HT1080 (cell line): ENCODE measurements around the gene PPP4C. TPM values are rescaled to one million over a fixed set of nuclear protein-coding genes. Genes with fewer than 3 reads are reported as not detected.
"Not testable (repeated sequence)": the region's sequence is repeated elsewhere in the genome, so short reads cannot be mapped to it uniquely, and the experiment has no call there.

Source experiments
- DNase-seq: peaks from one replicate; pipeline ENCODE4 v3.0.0-alpha.2; 2015; ENCODE audit warnings: low read depth
- total RNA-seq: library from RNA; depleted of rRNA; stranded (reverse); fragments of >200 nt; shearing (Covaris generic); gene quantifications from 2 replicates; pipeline ENCODE4 v1.2.3, GENCODE V29; 2014

Gene PPP4C
- total RNA-seq, 1 experiment from 2014 or later: 241 TPM

- DNase-seq: no peak
Measured at GRCh38 chr16:30096105-30096861, 20.5 kb downstream of the PPP4C start, which contains the start of gene YPEL3. Gene YPEL3 (minus strand): TSS chr16:30096213. CDS start chr16:30095482, 731 bp downstream.

- DNase-seq: no peak
Measured at GRCh38 chr16:30096862-30097563, 21.2 kb downstream of the PPP4C start.

- no peak for DNase-seq
Measured at GRCh38 chr16:30104090-30104489, 28.3 kb downstream of the PPP4C start.

GRCh38 chr16:30104492-30104891, 28.7 kb downstream of the PPP4C start:
- DNase-seq: no peak

DNA sequence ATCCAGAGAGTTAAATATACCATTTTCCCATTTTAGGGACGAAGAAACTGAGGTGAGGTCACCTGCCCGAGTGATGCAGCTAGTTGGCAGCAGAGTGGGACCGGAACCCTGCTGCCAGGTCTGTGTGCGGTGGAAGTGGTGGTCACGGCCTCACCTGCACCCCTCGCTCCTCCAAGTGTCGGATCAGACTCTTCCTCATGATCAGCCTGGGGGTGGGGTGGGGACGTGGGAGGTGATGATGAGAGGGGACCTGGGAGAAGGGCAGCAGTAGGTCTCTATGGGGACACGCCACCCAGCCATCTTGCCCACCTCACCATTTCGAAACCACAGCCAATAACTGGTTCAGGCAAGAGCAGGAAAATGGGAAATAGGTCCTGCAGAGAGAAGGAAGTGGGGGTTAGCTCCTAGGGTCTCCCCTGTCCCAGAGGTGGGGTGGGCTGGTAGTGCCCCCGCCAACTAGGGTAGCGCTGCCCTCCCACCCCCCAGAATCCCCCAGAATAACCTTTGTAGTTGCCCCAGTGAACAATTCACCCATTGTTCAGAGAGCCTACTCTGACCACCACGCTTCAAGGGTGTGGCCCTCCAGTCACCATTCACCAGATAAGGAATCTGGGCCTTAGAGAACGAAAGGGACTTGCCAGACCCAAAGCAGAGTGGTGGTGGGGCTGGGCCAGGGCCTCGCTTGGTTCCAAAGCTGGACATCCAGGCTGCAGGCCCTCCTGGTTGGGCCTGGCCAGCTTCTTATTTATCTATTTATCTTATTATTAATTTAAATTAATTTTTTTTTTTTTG, 32.5 kb downstream of the PPP4C start:
- no peak for DNase-seq

DNA sequence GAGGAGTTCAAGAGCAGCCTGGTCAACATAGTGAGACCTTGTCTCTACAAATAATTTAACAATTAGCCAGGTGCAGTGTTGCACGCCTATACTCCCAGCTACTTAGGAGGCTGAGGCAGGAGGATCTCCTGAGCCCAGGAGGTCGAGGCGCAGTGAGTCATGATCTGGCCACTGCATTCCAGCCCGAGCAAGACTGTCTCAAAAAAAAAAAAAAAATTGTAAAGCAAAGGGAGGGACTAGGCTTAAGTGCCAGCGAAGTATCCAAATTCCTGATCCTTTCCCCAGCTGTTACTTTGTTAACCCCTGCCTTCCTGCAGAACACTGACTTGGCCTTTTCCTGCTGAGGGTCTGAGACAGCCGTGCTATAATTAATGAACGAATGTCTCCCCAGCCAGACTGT, 34.9 kb downstream of the PPP4C start:
- peak; percentile 36 for DNase-seq

GRCh38 chr16:30112197-30113030, 36.6 kb downstream of the PPP4C start:
- peak; percentile 55 for DNase-seq

GRCh38 chr16:30113031-30113710, 37.4 kb downstream of the PPP4C start, which contains the start of gene GDPD3:
Gene GDPD3 (minus strand): TSS chr16:30113537. CDS start chr16:30113478, 59 bp downstream.
- DNase-seq: peak; percentile 45

GRCh38 chr16:30113711-30114333, 38.0 kb downstream of the PPP4C start:
- peak; percentile 27 for DNase-seq

GRCh38 chr16:30114411-30114810, 38.6 kb downstream of the PPP4C start:
- DNase-seq: no peak

DNA sequence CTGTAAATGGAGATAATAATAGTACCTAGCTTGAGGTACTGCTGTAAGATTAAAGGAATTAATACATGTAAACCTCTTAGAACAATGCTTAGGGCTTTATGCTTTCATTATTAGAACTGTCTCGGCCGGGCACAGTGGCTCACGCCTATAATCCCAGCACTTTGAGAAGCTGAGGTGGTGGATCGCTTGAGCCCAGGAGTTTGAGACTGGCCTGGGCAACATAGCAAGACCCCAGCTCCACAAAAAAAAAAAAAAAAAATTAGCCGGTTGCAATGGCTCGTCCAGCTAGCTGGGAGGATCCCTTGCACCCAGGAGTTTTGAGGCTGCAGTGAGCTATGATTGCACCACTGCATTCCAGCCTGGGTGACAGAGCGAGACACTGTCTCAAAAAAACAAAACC, 39.0 kb downstream of the PPP4C start:
- DNase-seq: not testable (repeated sequence)

GRCh38 chr16:30115238-30115637, 39.4 kb downstream of the PPP4C start:
- no peak for DNase-seq

- DNase-seq: no peak
Measured at GRCh38 chr16:30116291-30117207, 40.8 kb downstream of the PPP4C start.

DNA sequence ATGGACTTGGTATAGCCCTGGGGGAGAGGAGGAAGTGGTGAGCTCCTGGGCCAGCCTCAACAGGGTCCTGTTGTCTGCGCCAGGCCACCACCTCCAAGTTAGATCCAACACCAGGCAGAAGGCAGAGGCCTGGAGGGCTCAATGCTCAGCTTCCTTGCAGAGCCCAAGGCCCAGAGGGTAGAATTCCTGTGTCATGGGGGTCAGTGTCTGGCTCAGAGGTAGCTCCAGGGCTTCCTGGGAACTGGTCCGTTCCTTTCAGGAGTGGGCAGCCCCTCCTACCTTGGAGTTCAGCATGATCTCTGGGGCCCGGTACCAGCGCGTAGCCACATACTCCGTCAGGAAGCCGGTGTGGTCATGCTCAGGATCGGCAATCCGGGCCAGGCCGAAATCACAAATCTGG, 42.0 kb downstream of the PPP4C start:
- DNase-seq: no peak

GRCh38 chr16:30119428-30119827, 43.6 kb downstream of the PPP4C start:
- no peak for DNase-seq

DNA sequence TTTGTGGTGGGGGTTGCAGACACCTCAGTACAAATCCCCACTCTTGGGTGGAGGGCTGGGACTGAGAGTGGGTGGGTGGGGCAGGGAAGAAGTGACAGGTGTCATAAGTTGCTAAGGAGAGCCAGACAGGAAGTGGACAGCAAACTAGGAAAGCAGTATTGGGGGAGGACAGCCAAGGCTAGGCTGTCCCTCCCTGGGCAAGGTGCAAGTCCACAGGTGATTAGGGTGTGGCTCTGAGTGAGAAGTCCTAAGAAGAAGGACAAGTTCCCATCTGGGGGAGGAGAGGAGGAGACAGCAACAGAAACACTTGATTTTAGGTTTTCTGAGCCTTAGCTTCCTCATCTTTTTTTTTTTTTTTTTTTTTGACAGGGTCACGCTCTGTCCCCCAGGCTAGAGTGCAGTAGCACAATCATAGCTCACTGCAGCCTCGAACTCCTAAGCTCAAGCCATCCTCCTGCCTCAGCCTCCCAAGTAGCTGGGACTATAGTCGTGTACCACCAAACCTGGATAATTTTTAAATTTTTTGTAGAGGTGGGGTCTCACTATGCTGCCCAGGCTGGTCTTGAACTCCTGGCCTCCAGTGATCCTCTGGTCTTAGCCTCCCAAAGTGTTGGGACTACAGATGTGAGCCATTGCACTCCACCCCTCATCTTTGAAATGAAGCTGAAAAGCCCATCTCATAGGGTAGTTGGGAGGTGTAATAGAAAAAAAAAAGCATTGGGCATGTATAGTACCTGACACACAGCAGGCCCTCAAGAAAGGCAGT, 44.7 kb downstream of the PPP4C start:
- no peak for DNase-seq

GRCh38 chr16:30121741-30122571, 46.2 kb downstream of the PPP4C start:
- no peak for DNase-seq
